IPS DF 6.9 (cell line): Measurements from ENCODE around the gene WASF2.

Experiments
- DNase-seq: peaks from one replicate; pipeline ENCODE4 v3.0.0-alpha.2; 2013; ENCODE audit warnings: low read depth, low spot score
- H3K27ac ChIP-seq: one replicate; pipeline ENCODE4 v1.5.1; 2013; ENCODE audit warnings: low read length, control low read depth
- H3K27me3 ChIP-seq: 2 replicates; pipeline ENCODE4 v1.6.1; 2013; ENCODE audit warnings: mild to moderate bottlenecking, low read length; ENCODE audit not compliant: control insufficient read depth, insufficient read depth
- H3K36me3 ChIP-seq: 2 replicates; pipeline ENCODE4 v1.6.1; 2013; ENCODE audit warnings: low read length; ENCODE audit not compliant: control insufficient read depth, insufficient read depth
- H3K4me1 ChIP-seq: 2 replicates; pipeline ENCODE4 v1.6.1; 2013; ENCODE audit warnings: low read length; ENCODE audit not compliant: control insufficient read depth, insufficient read depth
- H3K4me3 ChIP-seq: 2 replicates; pipeline ENCODE4 v1.5.1; 2013; ENCODE audit warnings: mild to moderate bottlenecking, low read length
- H3K9me3 ChIP-seq: 2 replicates; pipeline ENCODE4 v1.6.1; 2013; ENCODE audit warnings: low read length, inconsistent platforms; ENCODE audit not compliant: control insufficient read depth, insufficient read depth
- WGBS: extraction: QIAGEN DNeasy Blood & Tissue Kit; methylation state at CpG from one replicate; pipeline ENCODE4 v1.1.7; 2013; ENCODE audit warnings: mixed read lengths, missing lambda C conversion rate; ENCODE audit not compliant: insufficient read length, insufficient coverage; 5-methylcytosine and 5-hydroxymethylcytosine counted together

Gene WASF2

GRCh38 chr1:27447883-27448282 is 42.1 kb downstream of the WASF2 start:
- Histone ChIP-seq H3K9me3 (no peaks in the 10 kb centered on the region), H3K4me3 (no peak overlapping the region), H3K4me1 (no peaks in the 10 kb centered on the region; the same call in 1 of the 2 replicates), H3K27ac (no peak overlapping the region), H3K27me3 (peaks cover 1% of the 10 kb centered on the region; the same call in 1 of the 2 replicates), H3K36me3 (no peaks in the 10 kb centered on the region)
- WGBS, result no CpG with 5 or more reads among the region's 3 CpGs
- DNase-seq, result no peak

- Histone ChIP-seq H3K9me3 (no peaks in the 10 kb centered on the region), H3K36me3 (no peaks in the 10 kb centered on the region), H3K27me3 (peaks cover 1% of the 10 kb centered on the region; the same call in 1 of the 2 replicates), H3K27ac (no peak overlapping the region), H3K4me3 (no peak overlapping the region), H3K4me1 (no peaks in the 10 kb centered on the region)
- no peak for DNase-seq
- no CpG with 5 or more reads among the region's 3 CpGs for WGBS
These were observed 42.6 kb downstream of the WASF2 start for GRCh38 chr1:27447399-27447798.

DNA sequence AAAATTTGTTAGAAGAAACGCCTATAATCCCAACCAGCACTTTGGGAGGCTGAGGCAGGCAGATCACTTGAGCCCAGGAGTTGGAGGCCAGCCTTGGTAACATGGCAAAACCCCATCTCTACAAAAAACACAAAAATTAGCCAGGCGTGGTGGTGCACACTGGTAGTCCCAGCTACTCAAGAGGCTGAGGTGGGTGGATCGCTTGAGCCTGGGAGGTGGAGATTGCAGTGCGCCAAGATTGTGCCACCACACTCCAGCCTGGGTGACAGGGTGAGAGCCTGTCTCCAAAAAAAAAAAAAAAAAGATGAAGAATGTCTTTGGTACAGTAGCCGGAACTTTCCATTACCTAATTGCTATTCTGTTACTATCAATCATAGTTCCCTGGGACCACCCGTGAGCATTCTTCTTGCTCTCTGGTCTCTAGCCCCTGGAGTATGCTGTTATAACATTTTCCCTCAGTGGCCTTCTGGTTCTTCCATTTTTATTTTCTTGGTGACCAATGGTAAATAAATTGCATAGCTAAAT is 43.4 kb downstream of the WASF2 start:
- Histone ChIP-seq H3K36me3 (no peaks in the 10 kb centered on the region), H3K27me3 (peaks cover 1% of the 10 kb centered on the region; the same call in 1 of the 2 replicates), H3K4me1 (no peaks in the 10 kb centered on the region), H3K4me3 (no peak overlapping the region), H3K27ac (no peak overlapping the region), H3K9me3 (no peaks in the 10 kb centered on the region)
- DNase-seq, result no peak
- WGBS, result no CpG with 5 or more reads among the region's 6 CpGs

GRCh38 chr1:27445177-27445936 is 44.6 kb downstream of the WASF2 start:
- no CpG with 5 or more reads among the region's 4 CpGs for WGBS
- H3K27ac ChIP-seq, result no peak overlapping the region
- no peaks in the 10 kb centered on the region for H3K9me3 ChIP-seq

DNA sequence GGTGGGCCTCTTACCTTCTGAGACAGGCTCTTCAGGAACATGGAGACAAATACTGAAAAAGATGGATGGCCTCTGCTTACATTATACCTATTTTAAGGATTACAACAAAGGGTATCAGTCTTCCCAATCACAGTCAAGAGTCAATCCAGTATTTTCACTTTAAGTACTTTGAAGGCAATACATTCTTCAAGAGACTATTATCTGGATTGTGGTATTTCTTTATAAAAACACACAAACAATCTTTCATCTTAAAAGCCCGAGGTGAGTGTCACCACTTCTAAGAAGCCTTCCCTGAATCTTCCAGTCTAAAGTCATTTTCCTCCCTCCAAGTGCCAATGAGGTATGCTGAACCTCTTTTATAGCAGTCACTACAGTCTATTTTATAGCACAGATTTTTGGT is 45.3 kb downstream of the WASF2 start:
- no peaks in the 10 kb centered on the region for H3K9me3 ChIP-seq
- DNase-seq, result no peak
- no CpG with 5 or more reads among the region's 1 CpG for WGBS
- no peak overlapping the region for H3K27ac ChIP-seq
- no peaks in the 10 kb centered on the region for H3K4me1 ChIP-seq
- H3K36me3 ChIP-seq, result no peaks in the 10 kb centered on the region
- peaks cover 1% of the 10 kb centered on the region; the same call in 1 of the 2 replicates for H3K27me3 ChIP-seq
- no peak overlapping the region for H3K4me3 ChIP-seq

More at GRCh38 chr1:27445177-27445936, 44.6 kb downstream of the WASF2 start:
- Histone ChIP-seq H3K4me3 (no peak overlapping the region), H3K27me3 (peaks cover 1% of the 10 kb centered on the region; the same call in 1 of the 2 replicates), H3K36me3 (no peaks in the 10 kb centered on the region), H3K4me1 (no peaks in the 10 kb centered on the region)
- no peak for DNase-seq

DNA sequence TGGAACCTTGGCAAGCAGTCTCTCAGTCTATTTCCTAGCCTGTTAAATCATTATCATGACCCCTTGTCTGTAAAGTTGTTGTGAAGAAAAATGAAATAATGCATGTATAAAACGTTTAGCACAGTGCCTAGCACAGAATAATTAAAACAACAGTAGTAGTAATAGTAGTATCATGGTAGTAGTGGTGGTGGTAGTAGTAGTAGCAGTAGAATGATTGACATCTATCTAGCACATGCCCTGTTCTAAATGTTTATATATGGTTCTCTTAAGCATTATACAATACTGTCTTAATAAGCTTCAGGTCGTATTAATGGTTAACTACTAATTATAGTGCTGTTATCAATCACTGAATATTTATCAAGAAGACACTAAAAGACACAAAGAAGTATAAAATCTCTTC is 50.8 kb downstream of the WASF2 start:
- no peaks in the 10 kb centered on the region; the same call in 1 of the 2 replicates for H3K4me1 ChIP-seq
- no peaks in the 10 kb centered on the region for H3K9me3 ChIP-seq
- WGBS, result no CpG with 5 or more reads among the region's 2 CpGs
- no peak overlapping the region for H3K4me3 ChIP-seq
- H3K27ac ChIP-seq, result no peak overlapping the region
- no peak for DNase-seq
- no peaks in the 10 kb centered on the region for H3K27me3 ChIP-seq
- H3K36me3 ChIP-seq, result no peaks in the 10 kb centered on the region

DNA sequence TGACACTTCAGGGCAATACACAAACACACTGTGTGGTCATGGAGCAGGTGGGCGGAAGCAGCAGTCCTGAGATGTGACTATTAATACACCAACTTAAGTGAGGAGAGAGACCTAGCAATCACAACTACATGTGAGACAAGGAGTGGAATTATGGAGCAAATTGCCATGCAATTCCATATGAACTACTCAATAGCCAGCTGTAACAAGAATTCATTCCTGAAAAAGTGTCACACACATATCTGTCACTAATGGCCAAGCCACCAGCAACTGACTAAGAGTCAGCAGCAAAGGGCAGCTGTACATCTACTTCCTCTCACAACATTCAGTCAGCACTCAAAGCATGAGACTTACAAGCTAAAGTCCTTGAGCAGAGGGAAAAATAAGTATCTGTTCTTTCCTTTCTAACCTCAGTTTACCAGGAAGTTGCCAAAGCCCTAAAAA is 51.3 kb downstream of the WASF2 start:
- no peaks in the 10 kb centered on the region for H3K9me3 ChIP-seq
- H3K27ac ChIP-seq, result no peak overlapping the region
- no peaks in the 10 kb centered on the region; the same call in 1 of the 2 replicates for H3K4me1 ChIP-seq
- no CpG with 5 or more reads among the region's 1 CpG for WGBS
- H3K27me3 ChIP-seq, result no peaks in the 10 kb centered on the region
- DNase-seq, result no peak
- no peak overlapping the region for H3K4me3 ChIP-seq
- H3K36me3 ChIP-seq, result no peaks in the 10 kb centered on the region

DNA sequence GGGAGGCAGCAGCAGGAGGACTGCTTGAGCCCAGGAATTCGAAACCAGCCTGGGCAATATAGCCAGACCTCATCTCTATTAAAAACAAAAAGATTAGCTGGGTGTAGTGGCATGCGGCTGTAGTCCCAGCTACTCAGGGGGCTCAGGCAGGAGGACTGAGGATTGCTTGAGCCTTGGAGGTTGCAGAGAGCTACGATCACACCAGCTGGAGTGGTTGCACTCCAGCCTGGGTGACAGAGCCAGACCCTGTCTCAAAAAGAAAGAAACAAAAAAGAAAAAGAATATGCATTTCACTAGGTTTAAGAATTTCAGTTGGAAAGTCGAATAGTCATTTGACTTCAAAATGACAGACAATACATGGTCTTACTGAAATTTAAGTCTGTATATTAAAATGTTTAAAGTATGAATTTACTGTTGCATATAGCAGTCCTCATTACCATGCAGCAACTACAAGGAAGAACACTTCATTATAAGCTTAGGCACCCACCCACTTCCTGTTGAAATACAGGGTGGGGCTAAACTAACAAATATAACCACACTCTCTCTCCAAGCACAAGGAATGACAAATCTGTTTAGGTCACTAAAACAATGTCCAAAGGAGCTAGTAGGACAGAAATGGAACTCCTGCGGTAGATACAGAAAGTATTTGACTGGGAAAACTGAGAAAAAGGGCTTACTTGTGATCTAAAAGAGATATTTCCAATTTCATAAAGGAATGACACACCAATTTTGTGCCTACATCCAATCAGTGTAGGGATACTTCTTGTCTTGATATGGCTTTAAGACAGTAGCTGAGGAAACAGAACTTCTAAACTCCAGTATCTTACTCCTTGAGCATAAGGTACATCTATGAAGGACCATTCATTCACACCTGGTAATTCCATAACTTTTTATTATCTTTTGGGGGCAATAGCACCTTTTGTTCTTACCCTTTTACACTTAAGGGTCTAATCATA is 53.5 kb downstream of the WASF2 start:
- no peak overlapping the region for H3K4me3 ChIP-seq
- H3K27me3 ChIP-seq, result no peaks in the 10 kb centered on the region
- no CpG with 5 or more reads among the region's 5 CpGs for WGBS

DNA sequence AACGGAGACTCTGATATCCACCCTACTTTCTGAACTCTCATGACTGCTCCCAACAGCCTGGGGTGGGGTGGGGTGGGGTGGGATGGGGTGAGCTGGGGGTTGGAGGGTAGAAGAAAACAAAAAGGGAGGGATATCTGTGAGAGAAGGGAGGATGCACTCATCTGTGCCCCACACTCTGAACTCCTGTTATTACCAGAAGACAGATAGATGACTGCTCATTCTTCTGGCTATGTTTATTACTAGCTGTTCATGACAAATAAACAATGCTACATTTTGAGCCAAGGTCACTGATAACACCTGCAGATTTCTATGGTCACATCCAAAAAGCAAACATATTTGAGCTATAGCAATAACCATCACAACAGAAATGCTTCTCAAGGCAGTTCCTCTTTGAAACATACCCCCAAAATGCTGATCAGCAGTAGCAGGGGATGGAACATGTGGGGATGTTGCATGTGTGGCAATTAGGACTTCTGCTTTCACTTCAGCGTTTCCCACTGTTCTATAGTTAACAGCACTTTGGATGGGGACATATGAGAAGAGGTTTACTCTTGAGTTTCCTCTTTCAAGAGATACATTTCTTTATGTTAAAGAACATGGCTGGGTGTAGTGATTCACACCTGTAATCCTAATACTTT is 54.3 kb downstream of the WASF2 start:
- no peak for DNase-seq
- no peak overlapping the region for H3K4me3 ChIP-seq
- no peak overlapping the region for H3K27ac ChIP-seq
- no peaks in the 10 kb centered on the region; the same call in 1 of the 2 replicates for H3K4me1 ChIP-seq
- WGBS, result no CpG with 5 or more reads among the region's 2 CpGs
- H3K9me3 ChIP-seq, result no peaks in the 10 kb centered on the region
- no peaks in the 10 kb centered on the region for H3K36me3 ChIP-seq
- H3K27me3 ChIP-seq, result no peaks in the 10 kb centered on the region

More for the DNA sequence above, 53.5 kb downstream of the WASF2 start:
- Histone ChIP-seq H3K36me3 (no peaks in the 10 kb centered on the region), H3K4me1 (no peaks in the 10 kb centered on the region; the same call in 1 of the 2 replicates), H3K27ac (no peak overlapping the region), H3K9me3 (no peaks in the 10 kb centered on the region)
- no peak for DNase-seq

GRCh38 chr1:27433706-27434105 is 56.3 kb downstream of the WASF2 start:
- Histone ChIP-seq H3K27ac (no peak overlapping the region), H3K36me3 (no peaks in the 10 kb centered on the region), H3K9me3 (no peaks in the 10 kb centered on the region), H3K4me1 (peaks cover 2% of the 10 kb centered on the region; the same call in 1 of the 2 replicates), H3K27me3 (no peaks in the 10 kb centered on the region), H3K4me3 (no peak overlapping the region)
- WGBS, result no CpG with 5 or more reads among the region's 3 CpGs
- no peak for DNase-seq
